Fibroblast of pulmonary artery (primary cell): ENCODE measurements around the gene TMTC1.

Source experiments
- DNase-seq: peaks from one replicate; pipeline ENCODE4 v3.0.0-alpha.2; 2010; ENCODE audit warnings: low read depth
- H3K4me3 ChIP-seq: replicated peaks from 2 replicates; pipeline ENCODE4 v1.5.1; 2011; ENCODE audit warnings: low read depth, mild to moderate bottlenecking, control low read depth, low read length, moderate library complexity
- CTCF ChIP-seq: IDR thresholded peaks from 2 replicates; pipeline ENCODE4 v1.5.1; 2011; ENCODE audit warnings: mild to moderate bottlenecking, control low read depth, low read length, inconsistent platforms; ENCODE audit errors: missing control alignments

TMTC1 gene

GRCh38 chr12:29706311-29706710 is 77.4 kb downstream of the TMTC1 start:
- no peak for DNase-seq
- no peak overlapping the region for H3K4me3 ChIP-seq
- no peak for TF ChIP-seq CTCF

- DNase-seq: no peak
- no peak overlapping the region for H3K4me3 ChIP-seq
- TF ChIP-seq CTCF: no peak
These were observed 80.2 kb downstream of the TMTC1 start for GRCh38 chr12:29703528-29703927.

DNA sequence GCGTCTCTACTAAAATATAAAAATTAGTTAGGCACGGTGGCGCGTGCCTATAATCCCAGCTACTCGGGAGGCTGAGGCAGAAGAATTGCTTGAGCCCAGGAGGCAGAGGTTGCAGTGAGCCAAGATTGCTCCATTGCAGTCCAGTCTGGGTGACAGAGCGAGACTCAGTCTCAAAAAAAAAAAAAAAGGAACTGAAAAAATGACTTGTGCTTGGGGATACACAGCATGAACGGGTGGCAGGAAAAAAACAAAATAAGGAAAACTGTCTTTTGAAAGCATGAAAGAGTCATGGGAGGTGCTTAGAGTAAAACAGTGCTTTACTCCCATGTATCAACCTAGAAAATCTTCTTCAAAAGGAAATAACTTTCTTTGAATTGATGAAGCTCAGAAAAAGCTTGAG is 80.8 kb downstream of the TMTC1 start:
- TF ChIP-seq CTCF: no peak
- H3K4me3 ChIP-seq: no peak overlapping the region
- no peak for DNase-seq

- H3K4me3 ChIP-seq: no peak overlapping the region
- no peak for DNase-seq
- no peak for TF ChIP-seq CTCF
These were observed 81.5 kb downstream of the TMTC1 start for GRCh38 chr12:29702222-29702621.

- no peak overlapping the region for H3K4me3 ChIP-seq
- DNase-seq: no peak
- no peak for TF ChIP-seq CTCF
These were observed 82.8 kb downstream of the TMTC1 start for GRCh38 chr12:29700761-29701481.

DNA sequence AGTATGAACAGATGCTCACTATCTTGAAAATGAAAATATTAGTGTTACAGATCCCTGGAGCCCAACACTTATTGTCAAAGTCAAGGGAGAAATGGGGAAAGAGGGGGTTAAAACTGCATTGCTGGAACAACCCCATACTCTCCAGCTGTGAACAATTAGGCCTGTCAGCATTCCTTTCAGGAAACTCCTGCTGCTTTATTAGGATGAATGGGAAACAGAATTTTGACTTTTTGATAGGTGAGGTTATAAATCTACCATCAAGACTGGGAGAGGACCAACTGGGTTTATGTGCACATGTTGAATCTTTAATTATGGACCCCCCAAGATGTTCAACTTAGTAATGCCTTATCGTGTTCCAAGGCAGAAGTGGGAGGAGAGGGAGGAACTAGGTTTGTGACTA is 85.0 kb downstream of the TMTC1 start:
- no peak overlapping the region for H3K4me3 ChIP-seq
- no peak for DNase-seq
- TF ChIP-seq CTCF: no peak

GRCh38 chr12:29695800-29696199 is 87.9 kb downstream of the TMTC1 start:
- TF ChIP-seq CTCF: no peak
- DNase-seq: no peak
- H3K4me3 ChIP-seq: no peak overlapping the region
